ENCODE results near the gene GDI1. TPM values are rescaled to one million over a fixed set of nuclear protein-coding genes. Genes with fewer than 3 reads are reported as not detected.

GDI1 gene
- polyA plus RNA-seq, 3 donors, result 15.8 to 398 (median 21.3) TPM

- Mint-ChIP-seq H3K36me3 (no peaks in the 10 kb centered on the region), H3K9me3 (peaks cover 0 to 10% (median 2%) of the 10 kb centered on the region in 7 donors), H3K4me1 (no peaks in the 10 kb centered on the region), H3K27me3 (ENCODE audit: low read depth in 3 of 3) (peaks cover 0 to 10% (median 2%) of the 10 kb centered on the region in 3 donors), H3K27ac (no peak overlapping the region), H3K4me3 (no peak overlapping the region)
- no peak overlapping the region for H2AFZ ChIP-seq (ENCODE audit: insufficient read depth, low read depth, low read length, poor library complexity, severe bottlenecking)
- TF ChIP-seq CTCF (IDR thresholded peaks at IDR 0.05), result no peak
- H3K4me2 ChIP-seq (replicated peaks; ENCODE audit: extremely low read depth, low read length, poor library complexity, severe bottlenecking), result no peak overlapping the region
- no peaks in the 10 kb centered on the region for H3K36me3 ChIP-seq (replicated peaks in 1 of 2; ENCODE audit: control insufficient read depth in 1 of 2, insufficient read depth in 2 of 2, low read length in 2 of 2)
- H3K27me3 ChIP-seq (ENCODE audit: control insufficient read depth in 2 of 2, insufficient read depth in 2 of 2, low read length in 2 of 2), result no peaks in the 10 kb centered on the region
- H3K9ac ChIP-seq (ENCODE audit: insufficient read depth, low read length, poor library complexity, severe bottlenecking), result no peak overlapping the region
- no peak for DNase-seq
- no peaks in the 10 kb centered on the region for H4K20me1 ChIP-seq (ENCODE audit: insufficient read depth, low read length)
- no peaks in the 10 kb centered on the region for H3K4me1 ChIP-seq (ENCODE audit: control insufficient read depth in 1 of 2, insufficient read depth in 2 of 2, low read length in 2 of 2)
- H3K4me3 ChIP-seq (replicated peaks in 1 of 3; ENCODE audit: low read depth in 2 of 3, low read length in 3 of 3), result no peak overlapping the region
- intact Hi-C loops (cut with micrococcal nuclease), result no loop called here
- 93% methylated on average over 7 of the region's 23 CpGs for WGBS (ENCODE audit: insufficient coverage)
- H3K9me3 ChIP-seq (replicated peaks in 1 of 2; ENCODE audit: control insufficient read depth in 1 of 2, insufficient read depth in 1 of 2, low read length in 2 of 2), result peaks cover 0 to 4% of the 10 kb centered on the region in 2 donors
- H3K27ac ChIP-seq (ENCODE audit: low read depth in 1 of 2, low read length in 2 of 2), result no peak overlapping the region
- no peaks in the 10 kb centered on the region for H3K79me2 ChIP-seq (ENCODE audit: insufficient read depth, low read length)
Measured at GRCh38 chrX:154471839-154472684, 35.1 kb downstream of the GDI1 start.

GRCh38 chrX:154472685-154473632, 36.0 kb downstream of the GDI1 start:
- Histone ChIP-seq H3K4me3 (replicated peaks in 1 of 3; ENCODE audit: low read depth in 2 of 3, low read length in 3 of 3) (no peak overlapping the region), H3K9me3 (replicated peaks in 1 of 2; ENCODE audit: control insufficient read depth in 1 of 2, insufficient read depth in 1 of 2, low read length in 2 of 2) (peaks cover 0 to 4% of the 10 kb centered on the region in 2 donors), H3K9ac (ENCODE audit: insufficient read depth, low read length, poor library complexity, severe bottlenecking) (no peak overlapping the region), H3K36me3 (replicated peaks in 1 of 2; ENCODE audit: control insufficient read depth in 1 of 2, insufficient read depth in 2 of 2, low read length in 2 of 2) (no peaks in the 10 kb centered on the region), H4K20me1 (ENCODE audit: insufficient read depth, low read length) (no peaks in the 10 kb centered on the region), H3K4me1 (ENCODE audit: control insufficient read depth in 1 of 2, insufficient read depth in 2 of 2, low read length in 2 of 2) (peaks cover 2 to 3% of the 10 kb centered on the region in 2 donors), H2AFZ (ENCODE audit: insufficient read depth, low read depth, low read length, poor library complexity, severe bottlenecking) (no peak overlapping the region), H3K79me2 (ENCODE audit: insufficient read depth, low read length) (no peaks in the 10 kb centered on the region), H3K27ac (ENCODE audit: low read depth in 1 of 2, low read length in 2 of 2) (no peak overlapping the region), H3K4me2 (replicated peaks; ENCODE audit: extremely low read depth, low read length, poor library complexity, severe bottlenecking) (no peak overlapping the region), H3K27me3 (ENCODE audit: control insufficient read depth in 2 of 2, insufficient read depth in 2 of 2, low read length in 2 of 2) (no peaks in the 10 kb centered on the region)
- peaks cover 0 to 10% (median 2%) of the 10 kb centered on the region in 7 donors for H3K9me3 Mint-ChIP-seq
- no peak for TF ChIP-seq CTCF (IDR thresholded peaks at IDR 0.05)
- intact Hi-C loops (cut with micrococcal nuclease), result no loop called here
- H3K4me1 Mint-ChIP-seq, result no peaks in the 10 kb centered on the region
- no peak for DNase-seq
- H3K27me3 Mint-ChIP-seq (ENCODE audit: low read depth in 3 of 3), result peaks cover 0 to 10% (median 2%) of the 10 kb centered on the region in 3 donors
- no peak overlapping the region for H3K4me3 Mint-ChIP-seq
- no peak overlapping the region for H3K27ac Mint-ChIP-seq
- 84% methylated on average over 11 of the region's 28 CpGs for WGBS (ENCODE audit: insufficient coverage)
- H3K36me3 Mint-ChIP-seq, result no peaks in the 10 kb centered on the region
